ENCODE results near the gene KIF17.

The KIF17 gene

DNA sequence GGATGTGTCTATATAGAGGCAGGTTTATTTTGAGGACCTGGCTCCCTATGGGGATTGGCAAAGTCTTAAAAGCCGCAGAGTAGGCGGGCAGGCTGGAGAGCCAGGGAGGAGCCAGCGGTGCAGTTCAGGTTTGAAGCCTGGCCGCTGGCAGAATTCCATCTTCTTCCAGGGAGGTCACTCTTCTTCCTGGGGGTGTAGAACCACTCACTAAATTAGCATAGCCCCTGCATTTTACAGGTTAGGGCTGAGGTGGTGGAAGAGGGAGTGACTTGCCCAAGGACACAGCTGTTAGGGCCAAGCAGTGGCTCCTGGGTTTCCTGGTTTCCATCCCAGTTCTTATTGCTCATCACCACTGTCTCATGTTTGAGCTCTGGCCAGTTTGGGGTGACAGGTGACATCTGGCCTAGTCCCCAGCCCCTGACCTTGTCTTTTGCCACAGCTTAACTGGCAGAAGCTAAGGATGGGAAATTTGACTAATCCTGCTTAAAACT lies 83.2 kb downstream of the KIF17 start:
- DNase-seq (ENCODE audit: low read depth), result peak; percentile 58
- TF ChIP-seq, protein P1, sequence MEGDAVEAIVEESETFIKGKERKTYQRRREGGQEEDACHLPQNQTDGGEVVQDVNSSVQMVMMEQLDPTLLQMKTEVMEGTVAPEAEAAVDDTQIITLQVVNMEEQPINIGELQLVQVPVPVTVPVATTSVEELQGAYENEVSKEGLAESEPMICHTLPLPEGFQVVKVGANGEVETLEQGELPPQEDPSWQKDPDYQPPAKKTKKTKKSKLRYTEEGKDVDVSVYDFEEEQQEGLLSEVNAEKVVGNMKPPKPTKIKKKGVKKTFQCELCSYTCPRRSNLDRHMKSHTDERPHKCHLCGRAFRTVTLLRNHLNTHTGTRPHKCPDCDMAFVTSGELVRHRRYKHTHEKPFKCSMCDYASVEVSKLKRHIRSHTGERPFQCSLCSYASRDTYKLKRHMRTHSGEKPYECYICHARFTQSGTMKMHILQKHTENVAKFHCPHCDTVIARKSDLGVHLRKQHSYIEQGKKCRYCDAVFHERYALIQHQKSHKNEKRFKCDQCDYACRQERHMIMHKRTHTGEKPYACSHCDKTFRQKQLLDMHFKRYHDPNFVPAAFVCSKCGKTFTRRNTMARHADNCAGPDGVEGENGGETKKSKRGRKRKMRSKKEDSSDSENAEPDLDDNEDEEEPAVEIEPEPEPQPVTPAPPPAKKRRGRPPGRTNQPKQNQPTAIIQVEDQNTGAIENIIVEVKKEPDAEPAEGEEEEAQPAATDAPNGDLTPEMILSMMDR (conservative IDR thresholded peaks at IDR 0.05; ENCODE audit: control insufficient read depth, insufficient read depth, low read depth, low read length), result no peak
- H3K4me3 ChIP-seq (ENCODE audit: control insufficient read depth, low read depth, low read length), result peak overlapping the region; percentile 73

DNA sequence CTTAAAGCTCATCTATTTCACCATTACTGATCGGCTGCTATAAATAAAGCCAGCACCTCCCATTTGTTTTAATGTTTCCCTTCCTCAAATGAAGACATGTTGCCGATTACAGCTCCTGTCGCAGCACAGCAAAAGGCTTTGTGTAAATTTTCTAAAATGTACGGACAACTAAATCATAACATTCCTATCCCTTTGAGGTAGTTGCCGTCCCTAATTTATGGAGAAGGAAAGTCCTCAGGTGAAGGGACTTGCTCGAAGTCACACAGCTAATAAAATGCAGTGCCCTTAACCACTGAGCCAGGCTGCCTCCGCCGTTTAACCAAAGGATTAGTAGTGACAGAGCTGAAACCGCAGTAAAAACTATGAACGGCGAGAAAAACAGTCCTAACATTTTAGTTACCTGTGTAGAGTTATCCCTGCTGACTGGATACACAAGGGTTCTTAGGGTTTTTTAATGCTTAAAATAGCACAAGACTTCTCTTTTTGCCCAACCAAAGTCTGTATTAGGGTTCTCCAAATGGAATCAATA lies 83.7 kb downstream of the KIF17 start:
- no peak for DNase-seq (ENCODE audit: low read depth)
- peak overlapping the region; percentile 73 for H3K4me3 ChIP-seq (ENCODE audit: control insufficient read depth, low read depth, low read length)
- TF ChIP-seq, protein P1 (conservative IDR thresholded peaks at IDR 0.05; ENCODE audit: control insufficient read depth, insufficient read depth, low read depth, low read length), result no peak

DNA sequence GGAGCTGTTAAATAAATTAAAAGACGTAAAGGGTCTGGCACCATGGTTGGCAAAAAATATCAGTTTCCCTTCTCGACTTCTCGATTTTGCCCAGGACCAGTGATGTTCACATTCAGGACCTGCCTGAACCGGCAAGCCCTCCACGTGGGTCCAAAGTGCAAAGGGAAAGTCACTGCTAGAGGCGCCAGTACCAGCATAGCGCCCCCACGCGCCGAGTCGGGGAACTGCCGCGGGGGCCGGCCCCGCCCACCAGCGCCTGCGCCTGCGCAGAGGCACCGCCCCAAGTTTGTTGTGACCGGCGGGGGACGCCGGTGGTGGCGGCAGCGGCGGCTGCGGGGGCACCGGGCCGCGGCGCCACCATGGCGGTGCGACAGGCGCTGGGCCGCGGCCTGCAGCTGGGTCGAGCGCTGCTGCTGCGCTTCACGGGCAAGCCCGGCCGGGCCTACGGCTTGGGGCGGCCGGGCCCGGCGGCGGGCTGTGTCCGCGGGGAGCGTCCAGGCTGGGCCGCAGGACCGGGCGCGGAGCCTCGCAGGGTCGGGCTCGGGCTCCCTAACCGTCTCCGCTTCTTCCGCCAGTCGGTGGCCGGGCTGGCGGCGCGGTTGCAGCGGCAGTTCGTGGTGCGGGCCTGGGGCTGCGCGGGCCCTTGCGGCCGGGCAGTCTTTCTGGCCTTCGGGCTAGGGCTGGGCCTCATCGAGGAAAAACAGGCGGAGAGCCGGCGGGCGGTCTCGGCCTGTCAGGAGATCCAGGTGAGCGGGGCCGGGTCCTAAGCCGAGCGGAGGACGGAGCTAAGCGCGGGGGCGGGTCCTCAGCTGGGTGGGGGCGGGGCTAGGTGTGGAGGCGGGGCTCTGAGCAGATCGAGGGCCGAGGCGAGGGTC lies 84.4 kb downstream of the KIF17 start, which contains the start of gene PINK1:
Gene PINK1, plus strand, starts transcription at position 269 of the 875 bp plus-strand sequence. Its CDS starts 91 bp downstream, at position 360.
- peak; percentile 63 for DNase-seq (ENCODE audit: low read depth)
- TF ChIP-seq, protein P1 (conservative IDR thresholded peaks at IDR 0.05; ENCODE audit: control insufficient read depth, insufficient read depth, low read depth, low read length), result peak; percentile 66
- peak within 1 kb of the TSS; percentile 73 for H3K4me3 ChIP-seq (ENCODE audit: control insufficient read depth, low read depth, low read length)

DNA sequence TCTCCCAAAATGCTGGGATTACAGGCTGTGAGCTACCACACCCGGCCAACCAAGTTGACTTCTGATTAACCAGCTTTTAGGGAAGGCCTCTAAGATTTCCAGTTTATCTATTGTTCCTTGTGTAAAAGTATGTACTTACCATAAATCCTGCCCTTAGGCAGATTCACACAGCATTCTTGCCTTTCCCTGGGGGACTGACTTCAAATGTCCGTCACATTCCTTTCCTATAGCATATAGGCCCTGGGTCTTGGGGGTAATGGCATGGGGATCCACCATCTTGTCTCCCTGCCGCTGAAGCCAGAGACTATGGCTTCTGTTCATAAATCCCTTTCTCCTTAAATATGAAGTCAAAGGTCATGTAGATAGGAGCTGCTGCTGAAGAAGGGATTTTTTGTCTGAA lies 85.4 kb downstream of the KIF17 start:
- no peak overlapping the region for H3K4me3 ChIP-seq (ENCODE audit: control insufficient read depth, low read depth, low read length)
- TF ChIP-seq, protein P1 (conservative IDR thresholded peaks at IDR 0.05; ENCODE audit: control insufficient read depth, insufficient read depth, low read depth, low read length), result no peak
- no peak for DNase-seq (ENCODE audit: low read depth)

DNA sequence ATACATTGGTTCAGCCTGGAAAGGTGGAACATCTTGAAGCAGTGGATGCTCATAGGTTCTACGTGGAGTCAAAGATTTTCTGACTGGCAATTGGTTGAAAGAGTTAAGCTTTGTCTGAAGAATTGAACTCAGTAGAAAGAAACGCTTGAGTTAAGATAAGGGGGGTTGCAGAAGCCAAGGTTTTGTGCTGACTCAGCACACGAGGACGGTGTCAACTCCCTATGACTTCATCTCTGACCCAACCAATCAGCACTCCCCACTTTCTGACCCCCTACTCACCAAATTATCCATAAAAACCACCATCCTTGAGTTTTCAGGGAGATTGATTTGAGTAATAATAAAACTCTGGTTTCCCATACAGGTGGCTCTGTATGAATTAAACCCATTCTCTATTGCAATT lies 87.1 kb downstream of the KIF17 start:
- TF ChIP-seq, protein P1 (conservative IDR thresholded peaks at IDR 0.05; ENCODE audit: control insufficient read depth, insufficient read depth, low read depth, low read length), result no peak
- DNase-seq (ENCODE audit: low read depth), result no peak
- no peak overlapping the region for H3K4me3 ChIP-seq (ENCODE audit: control insufficient read depth, low read depth, low read length)

DNA sequence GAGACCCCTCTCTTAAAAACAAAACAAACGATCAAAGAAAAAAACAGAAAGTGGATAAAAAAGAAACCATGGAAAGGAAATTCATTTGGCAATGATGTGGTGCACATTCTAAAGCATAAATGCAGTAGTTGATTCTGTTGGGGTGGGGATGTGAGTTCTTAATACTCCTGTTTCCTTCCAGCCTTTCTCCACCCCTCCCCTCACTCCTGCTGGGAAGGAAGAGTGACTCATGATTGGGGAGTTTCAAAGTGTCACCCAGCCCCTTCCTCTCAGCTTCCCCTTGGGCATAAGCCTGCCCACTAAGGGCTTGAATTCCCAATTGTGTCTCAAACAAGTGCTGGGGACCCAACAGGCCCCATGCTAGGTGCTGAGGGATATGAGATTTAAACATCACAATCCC lies 91.3 kb downstream of the KIF17 start:
- H3K4me3 ChIP-seq (ENCODE audit: control insufficient read depth, low read depth, low read length), result no peak overlapping the region
- TF ChIP-seq, protein P1 (conservative IDR thresholded peaks at IDR 0.05; ENCODE audit: control insufficient read depth, insufficient read depth, low read depth, low read length), result no peak
- DNase-seq (ENCODE audit: low read depth), result no peak

Measured in fibroblast of mammary gland (primary cell).